HG03159 (cell line): ENCODE measurements around the gene TBC1D10A.
A peak's percentile ranks its signal among the peaks of the same experiment; 100 is the strongest.

Experiments
- ATAC-seq: cut with Tn5 transposase; IDR thresholded peaks from one replicate; pipeline ENCODE4 v1.9.1; 2021; ENCODE audit warnings: mild to moderate bottlenecking, moderate library complexity; ENCODE audit not compliant: unreplicated experiment

The TBC1D10A gene

GRCh38 chr22:30302810-30303138 lies 24.0 kb downstream of the TBC1D10A start:
- no peak for ATAC-seq

- ATAC-seq, result no peak
These were observed 24.5 kb downstream of the TBC1D10A start for GRCh38 chr22:30301995-30302809.

- ATAC-seq, result no peak
These were observed 27.4 kb downstream of the TBC1D10A start for GRCh38 chr22:30299322-30299721.

- ATAC-seq, result no peak
These were observed 28.6 kb downstream of the TBC1D10A start for GRCh38 chr22:30297991-30298701.

- ATAC-seq, result no peak
These were observed 29.3 kb downstream of the TBC1D10A start for GRCh38 chr22:30297276-30297990.

- ATAC-seq, result no peak
These were observed 29.9 kb downstream of the TBC1D10A start for GRCh38 chr22:30296833-30297232.

GRCh38 chr22:30296324-30296723 lies 30.4 kb downstream of the TBC1D10A start:
- ATAC-seq, result no peak

GRCh38 chr22:30295576-30295975 lies 31.2 kb downstream of the TBC1D10A start:
- ATAC-seq, result no peak

GRCh38 chr22:30294830-30295229 lies 31.9 kb downstream of the TBC1D10A start:
- no peak for ATAC-seq

- no peak for ATAC-seq
These were observed 32.7 kb downstream of the TBC1D10A start for GRCh38 chr22:30294066-30294465.

- ATAC-seq, result no peak
These were observed 33.7 kb downstream of the TBC1D10A start for GRCh38 chr22:30293026-30293425.

GRCh38 chr22:30292069-30292970 lies 34.4 kb downstream of the TBC1D10A start:
- ATAC-seq, result no peak

- ATAC-seq, result no peak
These were observed 35.5 kb downstream of the TBC1D10A start for GRCh38 chr22:30291058-30291892.

GRCh38 chr22:30290342-30291057 lies 36.2 kb downstream of the TBC1D10A start:
- no peak for ATAC-seq

GRCh38 chr22:30289980-30290313 lies 36.8 kb downstream of the TBC1D10A start:
- ATAC-seq, result peak; percentile 14

GRCh38 chr22:30289141-30289979 lies 37.4 kb downstream of the TBC1D10A start, which contains the start of gene CASTOR1:
TSS of gene CASTOR1 (minus strand) at chr22:30289505. CDS start at chr22:30289497, 8 bp downstream.
- peak; percentile 56 for ATAC-seq

GRCh38 chr22:30288419-30289140 lies 38.2 kb downstream of the TBC1D10A start:
- no peak for ATAC-seq
